Measurements from ENCODE around the gene ARG2.

- no peak for TF ChIP-seq CTCF (conservative IDR thresholded peaks at IDR 0.05)
- no peak for TF ChIP-seq ZFX (IDR thresholded peaks at IDR 0.05)
Measured at GRCh38 chr14:67680941-67681340, 61.2 kb downstream of the ARG2 start.
